NCI-H748 (cell line): ENCODE results near the gene CLDN34.

Experiments
- DNase-seq: peaks from one replicate; lab custom pipeline; 2025; ENCODE audit not compliant: unreplicated experiment; lab: John Stamatoyannopoulos, UW

The CLDN34 gene

DNA sequence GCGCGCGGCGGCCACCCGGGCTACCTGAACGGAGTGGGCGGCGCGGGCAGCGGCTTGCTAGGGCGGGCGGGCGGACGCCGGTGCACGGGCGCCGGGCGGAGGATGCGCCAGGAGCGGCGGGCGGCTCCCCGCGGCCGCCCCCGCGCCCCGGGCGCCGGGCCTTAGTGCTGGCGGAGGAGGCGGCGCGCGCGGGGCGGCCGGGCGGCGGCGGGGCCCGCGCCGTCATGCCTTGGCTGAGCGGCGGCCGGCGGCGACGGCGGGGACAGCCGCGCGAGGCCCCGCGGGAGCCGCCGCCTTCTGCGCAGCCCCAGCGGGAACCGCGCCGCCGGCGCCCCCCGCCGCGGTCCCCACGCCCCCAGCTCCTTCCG is 48.2 kb downstream of the CLDN34 start:
- DNase-seq: no peak

DNA sequence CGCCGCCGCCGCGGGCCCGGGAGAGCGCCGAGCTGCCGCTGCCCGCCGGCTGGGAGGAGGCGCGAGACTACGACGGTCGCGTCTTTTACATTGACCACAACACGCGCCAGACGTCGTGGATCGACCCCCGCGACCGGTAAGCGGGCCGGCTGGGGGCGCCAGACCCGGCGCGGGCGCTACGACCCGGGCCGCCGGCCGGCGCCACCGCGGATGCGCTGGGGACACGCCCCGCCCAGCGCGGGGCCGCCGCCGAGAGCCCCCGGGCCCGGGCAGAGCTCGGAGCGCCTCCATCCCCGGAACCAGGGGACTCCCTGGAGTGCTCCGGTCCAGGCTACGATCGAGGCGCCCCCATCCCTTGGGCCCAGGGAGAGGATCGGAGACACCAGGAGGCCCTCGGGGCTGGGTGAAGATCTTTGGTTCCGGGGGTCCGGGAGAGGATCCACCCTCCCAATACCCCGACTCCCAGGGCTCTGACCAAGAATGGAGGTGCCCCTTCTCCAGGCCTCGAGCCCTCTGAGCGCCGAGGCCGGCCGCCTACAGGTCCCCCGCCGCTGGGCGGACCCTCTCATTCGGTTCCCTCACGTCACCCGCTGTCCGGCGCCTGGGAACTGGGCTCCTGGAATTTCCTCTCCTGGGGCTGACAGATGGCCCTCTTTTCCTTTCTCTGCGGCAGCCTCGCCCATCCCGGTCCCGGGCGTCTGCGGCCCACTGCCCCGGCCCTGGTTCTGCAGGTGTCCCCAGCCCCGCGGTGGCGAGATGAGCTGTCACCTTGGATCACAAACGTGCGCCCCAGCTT is 48.8 kb downstream of the CLDN34 start:
- DNase-seq: peak; percentile 39

DNA sequence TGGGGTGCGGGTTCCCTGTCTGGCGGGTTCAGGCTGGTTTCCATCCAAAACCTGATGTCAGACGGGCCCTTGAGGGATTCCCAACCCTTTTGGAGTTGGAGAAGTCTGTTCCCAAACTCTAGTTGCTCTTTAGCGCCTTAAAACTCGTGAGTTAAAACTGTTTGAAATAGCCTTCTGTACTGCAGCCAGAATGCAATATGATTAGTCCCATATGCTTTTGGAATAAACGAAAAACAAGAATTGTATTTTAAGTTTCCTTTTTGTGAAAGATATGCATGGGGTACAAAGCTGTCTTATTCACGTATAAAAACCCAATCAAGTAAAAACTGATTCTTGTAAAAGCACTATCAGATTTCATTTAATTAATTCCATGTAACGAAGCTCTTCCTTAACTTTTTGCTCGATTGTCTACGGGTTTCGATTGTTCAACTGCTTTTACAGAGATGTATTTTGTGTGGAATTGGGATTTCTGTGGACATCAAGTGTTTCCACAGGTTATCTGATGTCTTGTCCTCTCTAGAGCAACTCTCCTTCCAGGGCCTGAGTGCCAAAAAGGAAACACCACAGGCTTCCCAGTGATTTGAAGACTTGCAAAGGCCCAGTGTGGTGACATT is 49.5 kb downstream of the CLDN34 start:
- no peak for DNase-seq

DNA sequence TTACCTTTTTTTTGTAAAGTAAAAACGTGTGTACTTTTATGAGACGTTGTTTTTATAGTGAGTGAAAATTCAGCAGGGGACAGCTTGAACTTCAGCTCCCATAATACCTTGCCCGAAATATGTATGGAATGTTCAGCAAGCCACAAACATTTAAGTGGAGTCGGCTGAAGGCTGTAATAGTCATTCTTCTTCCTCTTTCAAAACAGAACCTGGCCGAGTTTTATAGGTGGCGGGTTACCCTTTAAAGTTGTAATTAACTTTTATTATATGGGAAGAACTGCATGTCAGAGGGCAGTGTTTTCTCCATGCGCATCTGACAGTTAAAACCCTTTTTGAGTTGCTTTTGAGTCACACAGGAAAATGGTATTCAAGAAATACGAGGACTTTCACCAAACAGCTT is 50.7 kb downstream of the CLDN34 start:
- peak; percentile 25 for DNase-seq
